ENCODE results near the gene CACNA1B. TPM values are rescaled to one million over a fixed set of nuclear protein-coding genes. Genes with fewer than 3 reads are reported as not detected.

Gene CACNA1B
- polyA plus RNA-seq, 1 of the 3 experiments (the other 2 are of a cell fraction): 0.03 TPM

- H3K79me2 ChIP-seq (ENCODE audit: insufficient read depth): no peaks in the 10 kb centered on the region
- peak; percentile 18 for DNase-seq
- TF ChIP-seq CTCF (IDR thresholded peaks at IDR 0.05): no peak
- TF ChIP-seq SIN3A (IDR thresholded peaks at IDR 0.05; ENCODE audit: borderline replicate concordance, low read depth, low read length): no peak
- no peak for TF ChIP-seq POLR2AphosphoS5 (IDR thresholded peaks at IDR 0.05; ENCODE audit: low read depth, low read length)
- TF ChIP-seq RFX5 (IDR thresholded peaks at IDR 0.05; ENCODE audit: low read length): no peak
- no peak for TF ChIP-seq MAX (IDR thresholded peaks at IDR 0.05; ENCODE audit: low read depth)
- no peak for TF ChIP-seq NFIC (IDR thresholded peaks at IDR 0.05; ENCODE audit: borderline replicate concordance)
- H3K9me3 ChIP-seq: no peaks in the 10 kb centered on the region
- H3K4me3 ChIP-seq (ENCODE audit: low read depth in 2 of 2, low read length in 1 of 2): peak overlapping the region in 1 of 2 experiments; percentile 50; a peak in 1 of 4 replicates
- no peak overlapping the region for H2AFZ ChIP-seq (ENCODE audit: low read depth)
- H3K9ac ChIP-seq: no peak overlapping the region
- 59% methylated on average over 16 of the region's 20 CpGs for WGBS (ENCODE audit: low lambda C conversion rate)
- ChIA-PET CTCF (no interaction called here), POLR2A (no interaction called here)
- no peaks in the 10 kb centered on the region for H3K27me3 ChIP-seq (ENCODE audit: insufficient read depth)
- no peaks in the 10 kb centered on the region for H3F3A ChIP-seq (replicated peaks; ENCODE audit: insufficient read depth)
- H3K36me3 ChIP-seq (replicated peaks in 1 of 2; ENCODE audit: control insufficient read depth in 1 of 2, insufficient read depth in 2 of 2, low read length in 1 of 2): no peaks in the 10 kb centered on the region
- H3K4me2 ChIP-seq: no peak overlapping the region
- H3K4me1 ChIP-seq (ENCODE audit: control insufficient read depth in 1 of 2, insufficient read depth in 2 of 2, low read depth in 1 of 2, low read length in 1 of 2): peaks cover 0 to 13% of the 10 kb centered on the region in 2 experiments; a peak in 1 of 4 replicates
- H4K20me1 ChIP-seq (ENCODE audit: insufficient read depth): no peaks in the 10 kb centered on the region
- no peak overlapping the region for H3K27ac ChIP-seq (ENCODE audit: low read depth in 2 of 2, low read length in 1 of 2)
- no peaks in the 10 kb centered on the region for H3K9me2 ChIP-seq
Observed at GRCh38 chr9:137879052-137879451, 1.5 kb downstream of the CACNA1B start.

GRCh38 chr9:137879566-137880150, 2.1 kb downstream of the CACNA1B start:
- CTCF ChIA-PET: no interaction called here
- H3K27me3 ChIP-seq (ENCODE audit: insufficient read depth): no peaks in the 10 kb centered on the region
- 42% methylated on average over 7 of the region's 8 CpGs for WGBS (ENCODE audit: low lambda C conversion rate)

More at GRCh38 chr9:137879566-137880150, 2.1 kb downstream of the CACNA1B start:
- H3K27ac ChIP-seq (ENCODE audit: low read depth in 2 of 2, low read length in 1 of 2): no peak overlapping the region
- H3K9me2 ChIP-seq: no peaks in the 10 kb centered on the region
- H4K20me1 ChIP-seq (ENCODE audit: insufficient read depth): no peaks in the 10 kb centered on the region
- H3K4me1 ChIP-seq (ENCODE audit: control insufficient read depth in 1 of 2, insufficient read depth in 2 of 2, low read depth in 1 of 2, low read length in 1 of 2): peaks cover 0 to 13% of the 10 kb centered on the region in 2 experiments; a peak in 1 of 4 replicates
- DNase-seq: no peak
- TF ChIP-seq USF2 (IDR thresholded peaks at IDR 0.05; ENCODE audit: borderline replicate concordance, low read depth, low read length) (no peak), PBX3 (IDR thresholded peaks at IDR 0.05) (no peak), TCF12 (IDR thresholded peaks at IDR 0.05) (no peak), NFIC (IDR thresholded peaks at IDR 0.05; ENCODE audit: borderline replicate concordance) (no peak)
- no peaks in the 10 kb centered on the region for H3K36me3 ChIP-seq (replicated peaks in 1 of 2; ENCODE audit: control insufficient read depth in 1 of 2, insufficient read depth in 2 of 2, low read length in 1 of 2)
- POLR2A ChIA-PET: no interaction called here
- no peaks in the 10 kb centered on the region for H3K9me3 ChIP-seq
- no peak overlapping the region for H3K9ac ChIP-seq
- H3K4me2 ChIP-seq: no peak overlapping the region
- H3K4me3 ChIP-seq (ENCODE audit: low read depth in 2 of 2, low read length in 1 of 2): no peak overlapping the region
- no peaks in the 10 kb centered on the region for H3F3A ChIP-seq (replicated peaks; ENCODE audit: insufficient read depth)
- H3K79me2 ChIP-seq (ENCODE audit: insufficient read depth): no peaks in the 10 kb centered on the region
- H2AFZ ChIP-seq (ENCODE audit: low read depth): no peak overlapping the region

Data from SK-N-SH (cell line).